ENCODE data around the gene FAM216A.
A peak's percentile ranks its signal among the peaks of the same experiment; 100 is the strongest.
"Not testable (repeated sequence)": the region's sequence is repeated elsewhere in the genome, so short reads cannot be mapped to it uniquely, and the experiment has no call there.

The FAM216A gene

GRCh38 chr12:110468214-110469048 is at the start of gene FAM216A, which contains the start of gene GPN3:
TSS of gene FAM216A (plus strand) at chr12:110468845. CDS start at chr12:110468876, 31 bp downstream.
TSS of gene GPN3 (minus strand) at chr12:110468257. CDS start at chr12:110468203, 54 bp downstream.
- DNase-seq, result peak; percentile 99

GRCh38 chr12:110420644-110421043 is 48.0 kb upstream of the FAM216A start:
- DNase-seq, result not testable (repeated sequence)

GRCh38 chr12:110421159-110421661 is 47.4 kb upstream of the FAM216A start:
- no peak for DNase-seq

GRCh38 chr12:110421701-110422100 is 46.9 kb upstream of the FAM216A start:
- DNase-seq, result no peak

- DNase-seq, result no peak
These were observed 44.4 kb upstream of the FAM216A start for GRCh38 chr12:110424237-110424636.

- no peak for DNase-seq
These were observed 42.2 kb upstream of the FAM216A start for GRCh38 chr12:110426406-110426805.

GRCh38 chr12:110429676-110430075 is 39.0 kb upstream of the FAM216A start:
- not testable (repeated sequence) for DNase-seq

GRCh38 chr12:110431957-110432587 is 36.6 kb upstream of the FAM216A start:
- no peak for DNase-seq

- no peak for DNase-seq
These were observed 32.4 kb upstream of the FAM216A start for GRCh38 chr12:110436231-110436630.

GRCh38 chr12:110444455-110444854 is 24.2 kb upstream of the FAM216A start:
- DNase-seq, result no peak

GRCh38 chr12:110449799-110450497 is 18.7 kb upstream of the FAM216A start, which contains the start of gene ARPC3:
TSS of gene ARPC3 (minus strand) at chr12:110450337. CDS start at chr12:110450260, 77 bp downstream.
- DNase-seq, result peak; percentile 97

GRCh38 chr12:110451263-110451662 is 17.4 kb upstream of the FAM216A start:
- no peak for DNase-seq

GRCh38 chr12:110453569-110454296 is 14.9 kb upstream of the FAM216A start:
- no peak for DNase-seq

GRCh38 chr12:110458756-110459155 is 9.9 kb upstream of the FAM216A start:
- DNase-seq, result no peak

GRCh38 chr12:110461189-110461588 is 7.5 kb upstream of the FAM216A start:
- not testable (repeated sequence) for DNase-seq

- no peak for DNase-seq
These were observed 3.6 kb upstream of the FAM216A start for GRCh38 chr12:110465024-110465423.

GRCh38 chr12:110465765-110466164 is 2.9 kb upstream of the FAM216A start:
- not testable (repeated sequence) for DNase-seq

GRCh38 chr12:110466791-110467190 is 1.9 kb upstream of the FAM216A start:
- no peak for DNase-seq

- no peak for DNase-seq
These were observed 815 bp upstream of the FAM216A start for GRCh38 chr12:110467847-110468213.

GRCh38 chr12:110475426-110475825 is 6.8 kb downstream of the FAM216A start:
- no peak for DNase-seq

GRCh38 chr12:110498984-110499706 is 30.5 kb downstream of the FAM216A start:
- DNase-seq, result no peak

- DNase-seq, result no peak
These were observed 32.7 kb downstream of the FAM216A start for GRCh38 chr12:110501399-110501751.

Measured in retina (tissue), 1 donor.